GM21576 (cell line): ENCODE data around the gene HEMK1.

Source experiments
- ATAC-seq: cut with Tn5 transposase; IDR thresholded peaks from one replicate; pipeline ENCODE4 v1.9.1; 2021; ENCODE audit warnings: mild to moderate bottlenecking, moderate library complexity; ENCODE audit not compliant: unreplicated experiment

The HEMK1 gene, protein sequence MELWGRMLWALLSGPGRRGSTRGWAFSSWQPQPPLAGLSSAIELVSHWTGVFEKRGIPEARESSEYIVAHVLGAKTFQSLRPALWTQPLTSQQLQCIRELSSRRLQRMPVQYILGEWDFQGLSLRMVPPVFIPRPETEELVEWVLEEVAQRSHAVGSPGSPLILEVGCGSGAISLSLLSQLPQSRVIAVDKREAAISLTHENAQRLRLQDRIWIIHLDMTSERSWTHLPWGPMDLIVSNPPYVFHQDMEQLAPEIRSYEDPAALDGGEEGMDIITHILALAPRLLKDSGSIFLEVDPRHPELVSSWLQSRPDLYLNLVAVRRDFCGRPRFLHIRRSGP

DNA sequence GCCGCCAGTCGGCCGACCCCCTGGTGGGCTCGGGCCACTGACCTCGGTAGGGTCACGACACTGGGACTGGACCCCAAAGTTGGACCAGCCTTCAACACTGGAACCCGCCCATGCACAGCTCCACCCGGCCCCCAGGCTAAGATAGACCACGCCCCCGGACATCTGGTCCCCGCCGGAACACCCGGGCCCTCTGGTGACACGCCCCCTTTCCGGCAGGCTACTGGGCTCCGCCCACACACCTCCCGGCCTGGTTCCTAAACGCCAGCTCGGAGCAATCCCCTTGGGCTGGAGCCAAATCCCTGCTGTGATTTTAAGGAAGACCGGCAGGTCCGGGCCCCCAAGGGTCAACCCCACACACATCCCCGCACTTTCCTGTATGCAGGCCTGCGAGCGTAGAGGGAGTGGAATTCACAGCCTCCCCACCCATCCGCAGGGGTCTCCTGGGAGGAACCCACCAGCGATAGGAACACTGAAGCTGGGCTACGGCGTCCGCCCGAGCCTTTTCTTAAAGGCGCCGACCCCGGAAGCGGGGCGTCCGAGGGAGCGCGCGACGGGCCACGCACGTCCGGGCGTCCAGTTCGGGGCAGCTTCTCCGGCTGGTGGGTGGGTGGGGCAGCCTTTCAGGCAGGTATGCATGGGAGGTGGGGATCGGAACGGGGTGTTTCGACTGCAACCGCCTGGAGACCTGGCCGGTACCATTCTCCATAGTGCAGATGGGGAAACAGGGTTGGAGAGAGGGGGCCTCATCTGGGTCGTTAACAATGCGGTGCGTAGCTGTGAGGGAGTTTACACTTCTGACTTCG, at the start of gene HEMK1:
Gene HEMK1, plus strand, starts transcription at position 576 of the 803 bp plus-strand sequence. CDS start 1,583 bp downstream, outside the sequence.
- peak; percentile 55 for ATAC-seq

DNA sequence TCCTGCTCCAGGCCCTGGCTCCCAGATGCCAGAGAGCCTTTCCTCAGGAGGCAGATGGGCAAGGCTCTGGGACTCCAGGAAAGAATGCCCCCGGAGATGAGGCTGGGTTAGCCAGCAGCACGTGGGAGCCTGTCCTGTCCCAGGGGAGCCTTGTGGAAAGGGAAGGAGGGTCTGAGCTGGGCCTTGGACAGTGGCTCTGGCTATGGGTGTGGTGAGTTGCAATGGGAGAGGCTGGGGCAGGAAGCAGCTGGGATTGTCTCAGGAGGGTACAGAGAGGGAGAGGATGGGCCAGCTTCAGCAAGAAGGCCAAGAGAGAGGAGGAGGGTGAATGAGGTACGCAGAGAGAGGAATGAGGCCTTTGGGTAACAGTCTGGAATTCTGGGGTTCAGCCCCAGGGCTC, 48.5 kb upstream of the HEMK1 start:
- ATAC-seq: no peak

DNA sequence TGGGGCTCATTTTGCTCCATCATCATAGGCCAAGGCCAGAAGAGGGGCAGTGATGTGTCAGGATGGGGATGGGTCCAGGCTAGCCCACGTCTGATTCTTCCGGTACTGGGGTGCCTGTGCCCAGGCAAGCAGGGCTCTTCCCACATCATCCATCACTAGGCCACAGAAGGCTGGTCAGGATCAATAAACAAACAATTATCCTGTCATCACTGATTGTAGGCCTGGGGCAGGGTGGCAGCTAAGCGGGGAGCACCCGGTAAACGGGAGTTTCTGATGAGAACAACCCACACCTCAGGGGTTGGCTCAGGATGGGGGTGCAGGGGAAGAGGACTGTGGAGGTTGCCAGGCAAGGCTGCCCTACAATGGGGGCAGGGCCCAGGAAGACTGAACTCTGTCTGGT, 47.8 kb upstream of the HEMK1 start:
- ATAC-seq: no peak

DNA sequence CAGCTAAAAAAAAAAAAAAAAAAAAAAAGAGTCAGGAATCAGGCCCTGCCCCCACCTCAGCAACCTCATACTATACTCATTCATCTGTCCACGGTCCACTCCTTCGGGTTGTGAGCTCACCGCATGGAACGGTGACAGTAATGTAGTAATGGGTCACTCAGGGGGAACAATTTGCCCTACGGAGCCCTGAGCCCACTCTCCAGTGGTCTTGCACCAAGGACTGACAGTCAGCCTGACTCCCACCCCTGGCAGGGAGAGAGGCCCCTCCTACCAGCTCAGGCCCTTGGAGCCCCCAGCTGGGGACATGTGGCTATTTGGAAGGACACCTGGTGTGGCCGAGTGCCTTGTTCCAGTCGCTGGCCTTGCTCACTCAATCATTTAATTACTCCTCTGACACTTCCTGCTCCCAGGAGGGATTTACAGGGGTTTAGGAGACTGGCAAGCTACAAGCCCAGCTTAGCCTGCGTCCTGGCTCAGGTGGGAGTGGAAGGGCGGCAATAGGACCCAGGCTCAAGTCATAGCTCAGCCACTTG, 46.0 kb upstream of the HEMK1 start:
- ATAC-seq: no peak

DNA sequence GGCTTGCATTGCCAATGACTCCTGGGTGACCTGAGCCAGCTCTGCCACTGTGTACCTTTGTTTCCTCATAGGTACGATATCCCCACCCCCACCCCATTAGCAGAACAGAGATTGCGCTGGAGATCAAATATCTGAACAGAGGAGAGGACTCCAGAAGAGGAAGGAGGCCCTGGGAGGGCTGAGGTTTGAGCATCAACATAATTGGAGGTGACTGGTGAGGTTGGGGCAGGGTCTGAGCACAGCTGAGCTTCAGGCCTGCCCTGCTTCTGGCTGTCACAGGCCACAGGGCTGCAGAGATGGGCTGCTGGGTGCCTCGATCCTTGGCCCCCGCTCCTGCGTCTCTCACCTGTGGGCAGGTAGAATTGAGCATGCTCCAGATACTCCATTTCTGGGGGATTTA, 44.6 kb upstream of the HEMK1 start:
- ATAC-seq: no peak

DNA sequence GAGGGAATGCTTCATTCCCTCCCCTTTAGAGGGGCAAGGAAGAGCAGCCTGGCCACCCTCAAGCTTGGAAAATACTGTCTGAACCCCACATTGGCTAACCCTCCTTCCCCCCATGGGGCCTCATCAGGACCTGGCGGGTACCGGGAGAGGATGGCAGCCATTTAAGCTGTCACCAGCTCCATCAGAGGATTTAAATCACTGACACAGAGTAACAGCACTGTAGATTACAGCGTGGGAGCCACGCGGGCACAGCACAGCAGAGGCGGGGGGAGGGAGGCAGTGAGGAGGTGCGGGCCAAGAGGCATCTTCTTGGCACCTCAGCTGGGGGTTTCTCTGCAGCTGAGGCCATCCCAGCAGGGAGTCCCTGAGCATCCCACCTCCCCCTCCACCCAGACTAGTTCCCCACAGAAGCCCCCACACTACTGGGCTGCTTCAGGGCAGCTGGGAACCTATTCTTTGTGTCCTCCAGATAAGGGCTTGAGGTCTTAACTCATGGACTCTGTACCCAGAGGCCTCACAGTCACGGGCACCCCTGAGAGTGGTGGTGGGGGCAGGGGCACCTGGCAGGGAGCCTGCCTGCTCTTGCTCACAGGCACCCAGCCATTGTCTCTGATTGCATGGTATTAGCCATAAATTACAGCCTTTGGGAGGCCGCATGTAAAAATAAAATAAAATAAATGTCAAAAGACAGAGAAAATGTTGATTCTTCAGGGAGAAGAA, 44.0 kb upstream of the HEMK1 start:
- no peak for ATAC-seq

DNA sequence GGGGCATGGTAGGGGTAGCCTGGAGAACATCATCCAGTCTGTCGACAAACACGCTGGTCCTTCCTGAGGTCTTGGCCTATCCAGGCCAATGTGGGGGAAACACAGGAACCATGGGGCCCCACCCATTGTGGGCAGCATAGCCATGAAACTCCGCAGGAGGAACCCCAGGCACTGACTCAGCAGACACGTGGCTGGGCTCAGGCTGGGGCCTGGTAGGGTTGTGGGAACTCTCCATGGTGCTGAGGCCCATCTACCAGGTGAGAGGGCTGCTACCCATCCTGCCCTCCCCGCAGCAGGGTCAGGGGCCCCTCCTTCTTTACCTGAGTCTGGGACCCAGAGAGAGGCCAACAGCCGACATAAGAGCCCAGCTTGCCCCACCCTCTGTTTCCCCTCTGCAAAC, 43.3 kb upstream of the HEMK1 start:
- no peak for ATAC-seq

DNA sequence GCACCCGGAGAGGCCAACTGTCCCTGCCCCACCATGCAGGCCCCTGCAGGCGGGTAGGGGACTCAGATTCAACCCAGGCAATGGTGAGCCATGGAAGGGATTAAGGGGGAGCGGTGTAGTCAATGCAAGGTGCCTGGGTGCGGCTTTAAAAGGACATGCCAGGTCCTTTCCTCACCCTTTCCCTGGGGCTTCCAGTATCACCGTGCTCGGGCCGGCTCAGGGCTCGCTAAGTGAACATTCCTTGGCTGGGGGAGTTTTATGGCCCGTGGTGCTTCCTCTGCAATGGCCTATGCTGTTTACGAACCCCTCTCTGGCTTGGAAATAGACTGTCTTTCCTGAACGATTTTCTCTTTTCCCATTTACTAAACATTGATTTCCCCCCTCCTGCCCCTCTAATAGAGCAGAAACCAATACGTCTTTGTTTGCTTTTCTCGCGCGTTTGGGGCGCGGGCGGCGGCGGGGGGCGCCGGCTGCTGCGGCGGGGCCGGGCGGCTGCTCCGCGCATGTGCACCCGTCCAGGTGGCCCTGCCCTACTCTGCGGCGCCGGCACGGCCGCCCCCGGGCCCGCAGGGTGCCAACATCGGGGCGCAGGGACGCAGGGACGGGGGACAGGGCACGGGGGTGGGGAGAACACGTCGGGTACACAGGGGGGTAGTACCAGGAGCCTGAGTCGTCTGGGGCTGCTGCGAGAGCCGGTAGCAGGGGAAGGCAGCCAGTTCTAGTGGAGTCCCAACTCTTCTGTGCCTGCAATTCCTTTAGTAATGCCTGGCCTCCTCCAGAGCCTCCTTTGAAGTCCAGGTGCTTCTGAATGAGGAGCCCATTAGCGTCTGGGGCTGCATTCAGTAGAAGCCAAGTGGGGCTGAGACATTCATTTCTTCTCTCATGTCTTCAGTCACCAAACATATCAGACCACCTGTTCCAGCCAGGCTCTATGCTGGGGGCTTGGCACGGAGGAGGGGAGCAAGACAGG, 39.0 kb upstream of the HEMK1 start:
- ATAC-seq: no peak

DNA sequence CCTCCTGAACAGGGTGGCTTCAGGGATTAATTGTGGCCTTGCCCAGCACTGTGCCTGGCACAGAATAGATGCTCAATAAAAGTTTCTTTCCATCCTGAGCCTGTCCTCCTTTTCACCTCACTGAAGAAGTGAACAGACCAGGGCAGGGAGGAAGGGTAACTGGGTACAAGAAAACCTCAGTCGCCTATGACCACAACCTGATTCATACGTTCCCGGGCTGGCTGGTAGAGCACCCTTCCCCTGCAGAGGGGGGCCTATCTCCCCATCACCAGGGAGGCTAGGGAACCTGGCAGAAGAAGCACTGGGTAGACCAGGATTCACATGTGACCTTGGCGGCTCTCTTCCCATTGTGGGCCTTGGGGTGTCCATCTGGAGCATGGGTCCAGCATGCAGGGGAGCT, 38.1 kb upstream of the HEMK1 start:
- ATAC-seq: no peak

DNA sequence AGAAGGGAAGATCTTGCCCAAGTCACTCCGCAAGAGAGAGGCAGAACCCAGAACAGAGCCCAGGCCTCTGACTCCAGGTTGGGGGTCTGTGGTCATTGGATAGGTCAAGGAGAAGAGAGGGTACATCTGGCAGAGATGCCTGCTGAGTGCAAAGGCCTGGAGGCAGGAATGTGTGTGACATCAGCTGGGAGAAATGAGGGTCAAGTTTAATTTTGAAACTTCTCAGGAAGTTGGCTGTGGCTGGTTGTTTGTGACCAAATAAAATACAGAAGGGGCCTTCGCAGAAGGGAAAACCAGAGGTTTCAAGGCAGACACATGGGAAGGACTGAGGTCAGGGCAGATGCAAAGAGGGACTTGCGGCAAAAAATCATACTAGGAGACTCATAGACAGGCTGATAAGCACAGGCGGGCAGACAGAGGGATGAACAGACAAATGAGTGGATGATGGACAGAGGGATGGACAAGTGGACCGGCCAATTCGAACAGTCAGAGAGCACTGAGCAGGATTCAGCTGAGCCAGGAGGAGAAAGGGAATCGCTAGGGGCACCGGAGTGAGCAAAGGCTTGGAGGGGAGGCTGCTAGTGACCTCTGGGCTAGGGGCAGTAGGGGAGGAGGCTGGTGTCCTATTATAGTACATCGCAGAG, 37.1 kb upstream of the HEMK1 start:
- no peak for ATAC-seq

DNA sequence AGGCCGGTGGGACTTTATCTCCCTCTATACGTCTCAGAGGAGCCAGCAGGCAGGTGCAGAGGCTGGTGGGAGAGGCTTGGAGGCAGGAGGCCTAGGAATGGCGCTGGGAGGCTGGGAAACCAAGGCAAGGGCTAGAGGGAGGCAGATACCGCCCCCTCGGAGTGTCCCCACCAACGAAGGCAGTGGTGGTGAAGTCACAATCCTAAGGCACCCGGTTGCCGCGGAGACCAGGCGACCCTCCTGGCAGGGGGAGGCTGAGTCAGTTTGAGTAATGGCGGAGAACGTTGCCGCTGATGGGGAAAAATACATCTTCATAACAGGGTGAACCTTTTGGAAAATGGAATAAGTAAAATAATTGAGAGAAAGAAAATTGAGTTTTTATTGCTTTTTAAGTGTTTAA, 36.0 kb upstream of the HEMK1 start:
- ATAC-seq: no peak

DNA sequence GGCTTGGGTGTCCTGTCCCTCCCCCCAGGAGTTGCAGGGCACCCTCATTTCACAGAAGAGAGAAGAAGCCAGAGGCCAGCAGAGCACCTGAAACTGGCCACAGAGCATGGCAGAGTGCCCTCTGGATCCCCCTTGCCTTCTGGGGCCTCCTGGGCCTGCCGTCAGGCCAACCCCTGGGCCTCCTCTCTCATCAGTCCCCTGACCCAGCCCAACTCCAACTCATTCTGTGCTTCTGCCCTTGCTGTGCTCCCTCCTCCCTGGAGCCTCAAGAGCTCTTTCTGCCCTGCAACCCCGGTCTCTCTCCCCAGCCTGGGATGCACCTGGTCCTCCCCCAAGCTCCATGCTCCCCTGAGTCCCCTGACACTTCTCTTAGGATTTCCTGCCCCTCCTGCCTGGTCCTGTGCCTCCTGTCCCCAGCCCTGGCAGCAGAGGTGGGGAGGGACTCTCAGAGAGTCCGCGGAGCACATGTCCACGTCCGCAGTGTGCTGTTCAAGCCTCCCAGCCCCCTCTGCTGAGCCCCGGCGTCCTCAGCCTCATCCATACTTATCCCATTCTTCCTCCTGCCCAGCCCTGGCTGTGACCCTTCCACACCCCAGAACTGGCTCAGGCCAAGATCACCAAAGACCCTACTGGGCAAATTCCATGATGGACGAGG, 35.4 kb upstream of the HEMK1 start:
- no peak for ATAC-seq

DNA sequence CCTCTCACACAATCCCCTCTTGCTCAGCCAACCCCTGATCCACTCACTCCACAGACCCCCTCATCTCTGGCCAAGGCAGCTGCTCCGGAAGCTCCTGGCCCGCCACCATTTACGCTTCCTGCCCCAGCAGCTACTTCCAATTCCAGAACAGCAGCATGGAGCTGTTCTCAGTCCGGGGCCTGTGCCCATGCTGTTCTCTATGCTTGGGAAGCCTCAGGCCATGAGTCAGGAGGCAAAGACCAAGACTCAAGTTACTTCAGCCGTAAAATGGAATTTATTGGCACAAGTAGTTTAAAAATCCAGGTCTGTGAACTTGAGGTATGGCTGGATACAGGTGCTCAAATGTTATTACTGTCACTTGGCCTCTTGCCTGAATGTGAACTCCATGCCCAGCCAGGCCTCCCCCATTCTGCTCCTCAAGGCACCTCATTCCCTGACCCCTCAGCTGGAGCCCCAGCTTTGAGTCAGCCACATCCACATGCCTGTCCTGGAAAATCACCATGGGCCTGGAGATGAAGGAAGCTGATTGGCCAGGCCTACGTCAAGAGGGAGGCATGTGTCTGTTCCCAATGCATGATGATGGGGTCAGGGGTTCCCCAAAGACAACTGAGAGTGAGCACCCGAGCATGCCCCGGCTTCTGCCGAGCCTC, 34.5 kb upstream of the HEMK1 start:
- ATAC-seq: no peak

DNA sequence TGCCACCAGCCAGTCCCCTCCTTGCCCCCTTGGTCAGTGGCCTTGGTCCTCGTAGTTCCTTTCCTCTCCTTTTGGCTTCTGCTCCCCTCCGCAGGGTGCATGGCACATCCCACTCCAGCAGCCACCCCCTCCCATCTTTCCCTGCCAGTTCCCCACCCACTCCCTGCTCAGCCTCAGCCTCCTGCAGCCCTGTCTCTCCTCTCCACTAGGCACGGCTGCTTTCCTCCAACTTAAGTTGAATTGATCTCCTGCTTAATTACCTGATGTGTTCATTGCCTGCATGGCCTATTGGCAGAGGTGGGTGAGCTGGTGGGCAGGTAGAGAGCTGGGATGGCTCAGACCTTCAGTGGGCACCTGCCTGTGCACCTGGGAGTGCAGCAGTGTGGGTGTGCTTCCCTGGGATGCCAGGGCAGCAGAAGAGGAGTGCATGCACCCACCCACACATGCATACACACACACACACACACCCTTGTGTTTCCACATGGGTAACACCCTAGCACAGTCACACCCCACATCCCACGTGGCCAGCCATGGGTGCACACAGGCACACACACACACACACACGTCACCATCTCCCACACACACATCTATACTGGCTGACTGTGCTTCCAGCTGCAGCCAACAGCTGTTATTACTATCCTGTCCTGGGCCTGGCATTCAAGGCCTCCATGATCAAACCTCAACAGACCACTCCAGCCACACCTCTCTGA, 32.7 kb upstream of the HEMK1 start:
- no peak for ATAC-seq

DNA sequence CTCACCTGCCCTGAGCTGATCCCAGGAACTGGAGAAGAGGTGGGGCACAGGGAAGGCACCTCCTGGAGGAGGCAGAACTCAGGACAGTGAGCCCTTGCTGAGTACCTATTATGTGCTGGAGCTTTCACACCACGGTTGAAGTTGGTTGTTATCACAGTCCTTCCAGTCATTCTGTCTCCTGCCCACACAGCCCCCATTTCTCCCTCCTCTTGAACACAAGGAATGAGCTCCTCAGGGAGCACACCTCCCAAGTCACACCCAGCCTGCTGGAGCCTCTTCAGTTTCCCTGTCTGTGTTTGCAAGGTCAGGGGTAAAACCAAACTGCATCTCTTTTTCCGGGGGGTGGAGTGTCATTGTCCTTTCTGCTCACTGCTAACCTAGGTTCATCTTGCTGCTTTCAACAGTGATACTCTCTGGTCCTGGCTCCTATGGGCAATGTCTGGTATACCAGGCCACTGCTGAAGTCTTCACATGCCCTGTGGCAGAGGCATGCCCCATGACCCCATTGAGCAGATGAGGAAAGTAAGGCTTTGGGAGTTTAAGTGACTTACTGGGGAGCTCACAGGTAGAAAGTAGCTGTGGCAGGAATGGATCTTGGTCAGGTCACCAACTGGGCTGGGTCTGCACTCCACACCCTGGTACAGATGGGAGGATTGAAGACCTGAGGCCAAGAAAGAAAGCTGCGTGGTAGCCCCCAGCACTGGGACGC, 31.7 kb upstream of the HEMK1 start:
- no peak for ATAC-seq

DNA sequence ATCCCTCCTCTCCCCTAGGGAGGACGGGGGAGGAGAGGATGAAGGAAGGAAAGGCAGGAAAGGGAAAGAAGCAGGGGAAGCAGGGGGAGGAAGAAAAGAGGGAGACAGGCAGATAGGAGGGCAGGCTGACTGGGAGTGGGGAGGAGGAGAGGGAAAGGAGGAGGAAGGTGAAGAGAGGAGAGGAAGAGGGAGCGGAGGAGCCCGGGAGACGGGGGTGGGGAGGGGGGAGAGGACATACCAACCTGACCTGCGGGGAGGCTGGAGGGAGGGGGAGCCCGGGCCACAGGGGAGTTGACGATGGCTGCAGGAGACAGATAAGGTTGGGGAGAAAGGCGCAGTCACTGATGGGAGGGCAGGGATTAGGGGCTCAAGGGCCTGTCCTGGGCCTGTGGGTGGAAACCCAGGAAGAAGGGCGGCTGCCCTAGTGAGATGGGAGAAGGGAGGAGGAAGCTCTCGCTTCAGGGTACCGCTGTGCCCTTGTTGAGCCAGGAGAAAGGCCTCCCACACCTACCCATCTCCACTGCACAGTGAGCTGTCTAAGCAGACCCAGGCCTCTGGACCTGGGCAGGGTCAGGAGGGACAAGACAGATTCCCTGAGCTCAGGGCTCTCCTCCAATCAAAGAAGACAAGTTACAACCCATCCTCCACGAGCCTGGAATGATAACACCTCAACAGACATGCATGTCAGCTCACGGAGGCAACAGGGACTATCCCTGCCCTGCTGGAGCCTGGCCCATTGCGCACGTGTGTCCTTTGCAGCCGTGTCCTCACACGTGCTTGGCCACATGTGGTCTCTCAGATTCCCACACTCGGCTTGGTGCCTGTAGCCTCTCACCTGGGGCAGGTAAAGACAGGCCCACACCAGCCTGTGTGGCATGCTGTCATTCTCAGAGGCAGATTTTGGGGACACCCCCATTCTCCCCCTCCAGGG, 29.7 kb upstream of the HEMK1 start:
- no peak for ATAC-seq
